Heart right ventricle (tissue), 16 donors: ENCODE data around the gene BID. TPM values are rescaled to one million over a fixed set of nuclear protein-coding genes. Genes with fewer than 3 reads are reported as not detected.

ENCODE experiments used
- ATAC-seq, 8 donors: fragments of 200-7000 bp; cut with Tn5 transposase; one replicate each; pipeline ENCODE4 v1.9.1; 2020; ENCODE audit warnings: mild to moderate bottlenecking in 8 of 8, moderate library complexity in 8 of 8, moderate number of reproducible peaks in 1 of 8
- DNase-seq, 2 donors: peaks; one replicate each; pipeline ENCODE4 v3.0.0-alpha.2; 2020
- H3K27ac ChIP-seq, 10 donors: fragments of 200-600 bp; sonication (generic) in 2 of 10; one replicate each; pipeline versions ENCODE4 v1.5.0 to v1.8.0; 2020 to 2022; ENCODE audit warnings: mild to moderate bottlenecking in 3 of 10
- H3K27me3 ChIP-seq, 7 donors: fragments of 200-600 bp; one replicate each; pipeline ENCODE4 v1.8.0; 2021 to 2022; ENCODE audit warnings: mild to moderate bottlenecking in 2 of 7
- H3K36me3 ChIP-seq, 9 donors: fragments of 200-600 bp; sonication (generic) in 1 of 9; one replicate each; pipeline versions ENCODE4 v1.5.0 to v1.8.0; 2020 to 2022; ENCODE audit warnings: mild to moderate bottlenecking in 2 of 9
- H3K4me1 ChIP-seq, 9 donors: fragments of 200-600 bp; sonication (generic) in 1 of 9; one replicate each; pipeline versions ENCODE4 v1.5.0 to v1.8.0; 2020 to 2022; ENCODE audit warnings: mild to moderate bottlenecking in 4 of 9
- H3K4me3 ChIP-seq, 10 donors: fragments of 200-600 bp; sonication (generic) in 2 of 10; one replicate each; pipeline versions ENCODE4 v1.5.0 to v1.8.0; 2020 to 2022; ENCODE audit warnings: mild to moderate bottlenecking in 7 of 10, moderate library complexity in 2 of 10
- H3K9me3 ChIP-seq, 11 donors: fragments of 200-600 bp in 10 of 11; sonication (generic) in 2 of 11; one replicate each; pipeline versions ENCODE4 v1.5.0 to v1.8.0; 2013 to 2022; ENCODE audit warnings: mild to moderate bottlenecking in 2 of 11, control low read depth in 1 of 11, moderate library complexity in 1 of 11
- WGBS, 2 donors: extraction: QIAGEN DNeasy Blood & Tissue Kit; methylation state at CpG; one replicate each; pipeline ENCODE4 v1.1.7; 2013; ENCODE audit warnings: inconsistent platforms in 1 of 2; 5-methylcytosine and 5-hydroxymethylcytosine counted together
- intact Hi-C, 10 donors: fragments of 100-400 bp; cut with DNase I; formaldehyde crosslinking; loops; one replicate each; pipeline versions ENCODE4 v1.11.1 to v1.14.2; 2022
- polyA plus RNA-seq, 2 donors: library from polyadenylated mRNA; stranded (reverse); fragments of 200-250 nt; gene quantifications; one replicate each; pipeline ENCODE4 v1.2.3, GENCODE V29; 2013
- total RNA-seq, 10 donors: library from RNA; stranded (reverse); fragmentation: NEBNext Ultra II Directional in 3 of 10; extraction: Animal tissue kit (Norgen Biotek cat#: 25700) in 3 of 10; gene quantifications; one replicate each; pipeline versions ENCODE4 v1.2.1 to v1.2.4, GENCODE V29; 2021 to 2023
- TF ChIP-seq, protein P1 (sequence below), 9 donors: fragments of 200-600 bp; sonication (generic) in 2 of 9; IDR thresholded peaks; one replicate each; pipeline versions ENCODE4 v1.5.0 to v1.8.0; 2021 to 2022; ENCODE audit warnings: antibody characterized with exemption in 9 of 9, mild to moderate bottlenecking in 5 of 9, moderate library complexity in 1 of 9
- donor health status: Arrhythmogenic right ventricular cardiomyopathy.
- donor health status: ischemic (EF 13 %, LVEDD 7.1; RV severe dilation, severe dysfunction).
- donor health status: healthy with polysubstance abuse.
- donor health status: DM: no; HTN: yes; CAD: no.
- donor health status: DM: no; HTN: no; CAD: no.
- donor health status: ischemic (EF 25% LVEDD 6.9; RV normal size, moderate dysfunction).
- donor health status: ischemic (EF 25% LVEDD 5.7; RV mildly dilated, moderate dysfunction).
- donor health status: healthy.
- donor health status: DM: yes; HTN: yes; CAD: no.
- donor health status: Ischemic cardiomyopathy.
- donor health status: ischemic (EF 35%, LVEDD 5.7; RV mildly dilated, moderate dysfunction).
- donor health status: nonischemic (EF 11% LVEDD 7.7; RV severe dilation, severe dysfunction).
- donor health status: DM: yes; HTN: yes; CAD: no.
- donor health status: PGD.
- donor health status: ischemic (EF 29% LVEDD 5.4; RV normal size, mild dysfunction).
- donor health status: nonischemic (EF 23%, LVEDD 6.1; RV moderate dilation, normal function).

Gene BID
- total and polyA plus RNA-seq, 12 donors: 5.6 to 42.9 (median 10.9) TPM

DNA sequence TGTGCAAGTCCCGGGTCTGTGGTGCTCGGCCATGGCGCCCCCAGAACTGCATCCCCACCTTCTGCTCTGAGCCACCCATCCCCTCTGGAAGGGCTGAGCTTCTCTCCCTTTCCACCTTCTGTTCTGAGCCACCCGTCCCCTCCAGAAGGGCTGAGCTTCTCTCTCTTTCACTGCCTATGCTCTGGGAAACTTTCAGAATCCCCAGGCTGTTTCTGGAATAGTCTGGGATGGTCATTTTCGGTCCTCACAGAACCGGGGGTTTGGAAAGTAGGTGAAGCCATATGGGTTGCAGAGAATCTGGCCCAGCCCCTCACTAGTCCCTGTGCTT is 3.4 kb upstream of the BID start:
- Histone ChIP-seq H3K9me3 (no peaks in the 10 kb centered on the region), H3K36me3 (no peaks in the 10 kb centered on the region), H3K27ac (peak overlapping the region; percentile 7 to 98 (median 60)), H3K27me3 (no peaks in the 10 kb centered on the region), H3K4me3 (peak overlapping the region in 8 of 10 donors; percentile 6 to 63 (median 39)), H3K4me1 (peaks cover 3 to 71% (median 26%) of the 10 kb centered on the region in 9 donors)
- 58 to 72% methylated on average over 6 of the region's 6 CpGs for WGBS, 2 donors
- intact Hi-C loops: loop anchor here in 1 of 10 donors (5.0 to 10.0 kb wide), 2 partner anchors 35 to 143 kb away; partner anchors contain the start of gene BCL2L13
- DNase-seq: no peak
- TF ChIP-seq, protein P1, sequence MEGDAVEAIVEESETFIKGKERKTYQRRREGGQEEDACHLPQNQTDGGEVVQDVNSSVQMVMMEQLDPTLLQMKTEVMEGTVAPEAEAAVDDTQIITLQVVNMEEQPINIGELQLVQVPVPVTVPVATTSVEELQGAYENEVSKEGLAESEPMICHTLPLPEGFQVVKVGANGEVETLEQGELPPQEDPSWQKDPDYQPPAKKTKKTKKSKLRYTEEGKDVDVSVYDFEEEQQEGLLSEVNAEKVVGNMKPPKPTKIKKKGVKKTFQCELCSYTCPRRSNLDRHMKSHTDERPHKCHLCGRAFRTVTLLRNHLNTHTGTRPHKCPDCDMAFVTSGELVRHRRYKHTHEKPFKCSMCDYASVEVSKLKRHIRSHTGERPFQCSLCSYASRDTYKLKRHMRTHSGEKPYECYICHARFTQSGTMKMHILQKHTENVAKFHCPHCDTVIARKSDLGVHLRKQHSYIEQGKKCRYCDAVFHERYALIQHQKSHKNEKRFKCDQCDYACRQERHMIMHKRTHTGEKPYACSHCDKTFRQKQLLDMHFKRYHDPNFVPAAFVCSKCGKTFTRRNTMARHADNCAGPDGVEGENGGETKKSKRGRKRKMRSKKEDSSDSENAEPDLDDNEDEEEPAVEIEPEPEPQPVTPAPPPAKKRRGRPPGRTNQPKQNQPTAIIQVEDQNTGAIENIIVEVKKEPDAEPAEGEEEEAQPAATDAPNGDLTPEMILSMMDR (IDR thresholded peaks at IDR 0.05): no peak
- ATAC-seq: peak in 1 of 8 donors; percentile 7

DNA sequence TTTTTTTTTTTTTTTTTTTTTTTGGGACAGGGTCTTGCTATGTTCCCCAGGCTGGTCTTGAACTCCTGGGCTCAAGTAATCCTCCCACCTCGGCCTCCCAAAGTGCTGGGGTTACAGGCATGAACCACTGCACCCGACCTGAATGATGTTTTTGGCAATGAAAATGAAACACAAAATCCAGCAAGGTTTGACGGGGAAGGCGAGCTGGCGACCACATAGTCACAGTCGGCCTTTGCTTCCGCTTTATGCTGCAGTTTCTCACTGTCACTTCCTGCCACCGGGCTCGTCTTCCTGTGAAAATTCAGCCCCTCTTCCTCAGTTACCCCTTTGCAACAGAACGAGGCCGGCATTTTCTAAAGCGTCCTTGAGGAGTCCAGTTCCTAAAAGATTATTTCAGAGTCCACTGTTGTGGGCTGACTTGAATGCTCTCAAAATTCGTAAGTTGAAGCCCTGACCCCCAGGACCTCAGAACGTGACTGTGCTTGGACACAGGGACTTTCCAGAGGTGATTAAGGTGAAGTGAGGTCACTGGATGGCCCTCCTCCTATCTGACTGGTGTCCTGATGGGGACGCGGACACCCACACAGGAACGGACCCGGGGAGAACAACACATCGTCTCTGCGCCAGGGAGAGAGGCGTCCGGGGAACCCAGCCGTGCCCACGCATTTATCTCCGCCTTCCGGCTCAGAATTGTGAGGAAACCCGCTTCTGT is 2.9 kb upstream of the BID start:
- H3K27ac ChIP-seq: peak overlapping the region; percentile 7 to 98 (median 60)
- peak in 2 of 8 donors; percentile 4 to 18 for ATAC-seq

DNA sequence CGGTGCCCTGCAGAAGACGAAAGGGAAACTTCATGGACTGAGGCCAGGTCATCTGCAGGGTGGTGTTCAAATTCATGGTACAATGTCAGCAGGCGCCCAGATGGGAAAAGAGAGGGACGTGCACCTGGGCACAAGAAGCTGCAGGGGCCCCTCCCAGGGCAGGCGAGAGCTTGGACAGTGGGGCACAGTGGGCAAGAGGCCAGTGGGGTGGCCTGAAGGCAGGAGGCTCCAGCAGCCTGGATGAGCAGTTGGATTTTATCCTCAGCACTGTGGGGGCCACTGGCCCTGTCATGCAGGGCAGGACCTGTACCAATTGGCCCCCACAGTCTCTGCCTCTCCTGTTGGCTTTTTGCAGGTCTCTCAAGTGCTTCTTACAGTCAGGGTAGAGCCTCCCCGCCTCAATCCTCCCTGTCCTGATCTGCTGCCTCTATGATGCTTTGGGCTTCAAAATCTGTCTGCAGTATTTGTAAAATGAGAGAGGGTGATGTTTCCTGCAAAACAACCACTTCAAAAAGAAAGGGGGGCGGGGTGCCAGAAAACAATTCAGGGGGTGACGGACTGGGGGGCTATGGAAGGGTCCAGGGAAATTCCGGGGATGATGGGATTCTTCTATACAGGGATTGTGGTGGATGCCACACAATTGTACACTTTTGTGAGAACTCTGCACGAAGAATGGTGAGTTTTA is 1.7 kb upstream of the BID start:
- TF ChIP-seq, protein P1 (IDR thresholded peaks at IDR 0.05): no peak
- ATAC-seq (no peak), DNase-seq (no peak)
- Histone ChIP-seq H3K36me3 (no peaks in the 10 kb centered on the region), H3K4me3 (no peak overlapping the region), H3K27me3 (no peaks in the 10 kb centered on the region), H3K9me3 (no peaks in the 10 kb centered on the region), H3K27ac (peak overlapping the region in 3 of 10 donors; percentile 57 to 98 (median 82)), H3K4me1 (peaks cover 3 to 71% (median 20%) of the 10 kb centered on the region in 9 donors)
- intact Hi-C loops: loop anchor here in 1 of 10 donors (5.0 to 10.0 kb wide), 2 partner anchors 34 to 141 kb away; partner anchors contain the start of gene BCL2L13
- 91% methylated on average over 10 of the region's 10 CpGs for WGBS, 2 donors

More for the DNA sequence above, 2.9 kb upstream of the BID start:
- peak in 1 of 2 donors; percentile 42 for DNase-seq
- Histone ChIP-seq H3K36me3 (no peaks in the 10 kb centered on the region), H3K4me1 (peaks cover 3 to 71% (median 26%) of the 10 kb centered on the region in 9 donors), H3K4me3 (peak overlapping the region in 8 of 10 donors; percentile 6 to 63 (median 39)), H3K9me3 (no peaks in the 10 kb centered on the region), H3K27me3 (no peaks in the 10 kb centered on the region)
- intact Hi-C loops: loop anchor here in 1 of 10 donors (5.0 to 10.0 kb wide), 2 partner anchors 35 to 142 kb away; partner anchors contain the start of gene BCL2L13
- 58% methylated on average over 27 of the region's 27 CpGs for WGBS, 2 donors
- TF ChIP-seq, protein P1 (IDR thresholded peaks at IDR 0.05): no peak

DNA sequence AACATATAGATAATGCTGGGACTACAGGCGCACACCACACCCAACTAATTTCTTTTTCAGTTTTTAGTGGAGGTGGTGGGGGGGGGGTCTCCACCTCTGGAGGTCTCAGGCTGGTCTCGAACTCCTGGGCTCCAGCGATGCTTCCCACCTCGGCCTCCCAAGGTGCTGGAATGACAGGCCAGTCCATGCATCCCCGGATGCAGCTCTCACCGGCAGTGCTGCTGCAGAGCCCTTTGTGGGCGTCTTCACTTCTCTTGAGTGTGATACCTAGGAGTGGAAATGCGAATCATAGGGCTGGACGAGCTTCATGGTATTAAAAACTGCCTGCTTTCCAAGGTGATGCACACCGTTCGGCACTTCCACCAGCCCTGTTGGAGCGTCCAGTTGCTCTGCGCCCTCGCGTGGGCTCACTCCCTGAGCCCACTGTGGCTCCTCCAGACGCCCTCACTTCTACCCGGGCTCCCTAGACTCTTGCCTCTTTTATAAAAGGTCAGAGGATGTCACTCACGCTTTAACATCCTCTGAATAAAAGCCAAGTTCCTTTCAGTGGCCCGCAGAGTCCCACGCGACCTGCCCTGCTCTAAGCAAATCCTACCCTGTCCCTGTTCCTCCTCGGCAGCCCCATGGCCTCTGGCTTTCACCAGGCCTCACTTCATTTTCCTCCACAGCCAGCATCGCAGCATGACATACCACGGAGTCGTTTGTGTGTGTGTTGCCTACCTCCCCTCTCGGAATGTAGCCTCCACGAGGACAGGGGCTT is 837 bp upstream of the BID start:
- DNase-seq (no peak), ATAC-seq (no peak)
- peaks cover 3 to 76% (median 20%) of the 10 kb centered on the region in 9 donors for H3K4me1 ChIP-seq
- no peaks in the 10 kb centered on the region for H3K27me3 ChIP-seq
- 76 to 79% methylated on average over 27 of the region's 27 CpGs for WGBS, 2 donors
- intact Hi-C loops: loop anchor here in 1 of 10 donors (5.0 to 10.0 kb wide), 2 partner anchors 33 to 140 kb away; partner anchors contain the start of gene BCL2L13
- peak overlapping the region in 3 of 10 donors; percentile 66 to 98 (median 66) for H3K27ac ChIP-seq
- no peaks in the 10 kb centered on the region for H3K36me3 ChIP-seq
- no peaks in the 10 kb centered on the region for H3K9me3 ChIP-seq
- peak overlapping the region in 7 of 10 donors; percentile 71 to 81 (median 76) for H3K4me3 ChIP-seq
- TF ChIP-seq, protein P1 (IDR thresholded peaks at IDR 0.05): no peak
